Measurements from ENCODE around the gene PIM3. TPM values are rescaled to one million over a fixed set of nuclear protein-coding genes. Genes with fewer than 3 reads are reported as not detected.

The PIM3 gene
- total RNA-seq, 1 experiment from 2014 or later, result 58.2 TPM

- no peaks in the 10 kb centered on the region for H3K9me3 ChIP-seq (ENCODE audit: control insufficient read depth, insufficient read depth, low read depth, low read length)
- ChIA-PET POLR2A (no interaction called here), CTCF (no interaction called here)
- peaks cover 18% of the 10 kb centered on the region for H3K4me1 ChIP-seq (ENCODE audit: control insufficient read depth, insufficient read depth, low read length)
- BruUV-seq (replicated peaks), result no TSS peak
- no peaks in the 10 kb centered on the region for H3K27me3 ChIP-seq (ENCODE audit: control insufficient read depth, insufficient read depth, low read length)
- intact Hi-C loops (cut with micrococcal nuclease; ENCODE audit: unreplicated experiment), result no loop called here
- no peak overlapping the region for H3K4me3 ChIP-seq (ENCODE audit: low read depth in 2 of 2, low read length in 2 of 2)
- in situ Hi-C loops (cut with HindIII; ENCODE audit: low pct_unique_long_range_greater_than_20kb, low sequenced_read_pairs), result no loop called here
- H3K36me3 ChIP-seq (ENCODE audit: control insufficient read depth, insufficient read depth, low read length), result no peaks in the 10 kb centered on the region
- ATAC-seq (no peak), DNase-seq (ENCODE audit: low read depth, low spot score) (no peak)
- no peak overlapping the region for H3K27ac ChIP-seq (ENCODE audit: low read length)
- TF ChIP-seq POLR2AphosphoS5 (IDR thresholded peaks at IDR 0.05; ENCODE audit: low read depth, low read length) (no peak), REST (IDR thresholded peaks at IDR 0.05; ENCODE audit: insufficient read depth in 1 of 2, low read depth in 2 of 2, low read length in 1 of 2) (no peak), SIN3A (IDR thresholded peaks at IDR 0.05; ENCODE audit: borderline replicate concordance, insufficient read depth, low read depth, low read length) (no peak), CTCF (IDR thresholded peaks at IDR 0.05) (no peak), TCF7L2 (IDR thresholded peaks at IDR 0.05; ENCODE audit: low read depth, low read length) (no peak)
These were observed 46.5 kb downstream of the PIM3 start for GRCh38 chr22:50007057-50007511.

GRCh38 chr22:50008151-50009040 lies 47.8 kb downstream of the PIM3 start:
- H3K9me3 ChIP-seq (ENCODE audit: control insufficient read depth, insufficient read depth, low read depth, low read length), result no peaks in the 10 kb centered on the region
- intact Hi-C loops (cut with micrococcal nuclease; ENCODE audit: unreplicated experiment) (no loop called here), in situ Hi-C loops (cut with HindIII; ENCODE audit: low pct_unique_long_range_greater_than_20kb, low sequenced_read_pairs) (no loop called here)
- POLR2A ChIA-PET, result interaction anchor here (0.6 kb wide), 1 partner anchor 555 kb away, joined by 7 read pairs; no protein-coding TSS in a partner anchor
- no peaks in the 10 kb centered on the region for H3K27me3 ChIP-seq (ENCODE audit: control insufficient read depth, insufficient read depth, low read length)
- H3K4me1 ChIP-seq (ENCODE audit: control insufficient read depth, insufficient read depth, low read length), result peaks cover 29% of the 10 kb centered on the region
- CTCF ChIA-PET, result no interaction called here
- no peak overlapping the region for H3K27ac ChIP-seq (ENCODE audit: low read length)
- DNase-seq (ENCODE audit: low read depth, low spot score) (no peak), ATAC-seq (peak; percentile 46)
- H3K4me3 ChIP-seq (ENCODE audit: low read depth in 2 of 2, low read length in 2 of 2), result no peak overlapping the region
- H3K36me3 ChIP-seq (ENCODE audit: control insufficient read depth, insufficient read depth, low read length), result no peaks in the 10 kb centered on the region
- TF ChIP-seq CTCF (IDR thresholded peaks at IDR 0.05) (no peak), POLR2AphosphoS5 (IDR thresholded peaks at IDR 0.05; ENCODE audit: low read depth, low read length) (no peak), REST (IDR thresholded peaks at IDR 0.05; ENCODE audit: insufficient read depth in 1 of 2, low read depth in 2 of 2, low read length in 1 of 2) (no peak), TCF7L2 (IDR thresholded peaks at IDR 0.05; ENCODE audit: low read depth, low read length) (no peak), SIN3A (IDR thresholded peaks at IDR 0.05; ENCODE audit: borderline replicate concordance, insufficient read depth, low read depth, low read length) (no peak)
- no TSS peak for BruUV-seq (replicated peaks)
